ENCODE measurements around the gene CACHD1. TPM values are rescaled to one million over a fixed set of nuclear protein-coding genes. Genes with fewer than 3 reads are reported as not detected.

Gene CACHD1
- under 1 TPM; 0.36 TPM for total RNA-seq

DNA sequence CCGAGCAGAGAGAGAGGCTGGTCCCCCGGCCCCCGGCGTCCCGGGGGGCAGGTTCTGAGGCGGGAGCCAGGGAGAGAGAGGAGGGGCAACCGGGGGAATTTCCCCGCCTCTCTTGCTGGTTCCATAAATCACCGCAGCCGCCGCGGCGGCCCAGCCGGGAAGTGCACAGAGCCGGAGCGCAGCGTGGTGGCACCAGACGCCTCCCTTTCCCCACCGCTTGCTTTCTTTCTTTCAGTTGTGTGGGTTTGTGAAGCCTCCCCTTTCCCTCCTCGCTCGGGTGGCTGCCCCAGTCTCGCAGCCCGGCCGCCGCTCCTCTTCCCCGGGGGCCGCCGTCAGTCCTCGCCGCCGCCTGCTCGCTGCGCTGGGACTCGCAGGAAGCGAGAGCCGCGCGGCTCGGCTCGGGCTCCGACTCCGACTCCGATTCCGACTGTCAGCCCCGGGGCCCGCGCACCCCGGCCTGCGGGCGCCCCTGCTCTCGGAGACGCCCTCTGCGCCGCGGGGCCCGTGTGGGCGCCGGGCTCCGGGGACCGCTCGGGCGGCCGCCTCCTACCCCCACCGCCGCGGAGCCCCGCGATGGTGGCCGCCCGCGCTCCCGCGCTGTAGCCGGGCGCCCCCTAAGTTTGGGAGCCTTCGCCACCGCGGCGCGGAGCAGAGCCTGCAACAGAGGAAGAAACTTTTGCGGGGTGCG is at the start of gene CACHD1:
CACHD1 (plus strand) TSS at position 153 of the 688 bp plus-strand sequence. CDS start 616 bp downstream, outside the sequence.
- ChIA-PET POLR2A (no interaction called here), CTCF (no interaction called here)

GRCh38 chr1:64421377-64421776 is 48.6 kb upstream of the CACHD1 start:
- ChIA-PET CTCF (no interaction called here), POLR2A (no interaction called here)

GRCh38 chr1:64423526-64423925 is 46.4 kb upstream of the CACHD1 start:
- CTCF ChIA-PET, result no interaction called here
- POLR2A ChIA-PET, result no interaction called here

- CTCF ChIA-PET, result no interaction called here
- POLR2A ChIA-PET, result no interaction called here
These were observed 45.5 kb upstream of the CACHD1 start for GRCh38 chr1:64424412-64424811.

GRCh38 chr1:64425521-64425920 is 44.4 kb upstream of the CACHD1 start:
- POLR2A ChIA-PET, result no interaction called here

DNA sequence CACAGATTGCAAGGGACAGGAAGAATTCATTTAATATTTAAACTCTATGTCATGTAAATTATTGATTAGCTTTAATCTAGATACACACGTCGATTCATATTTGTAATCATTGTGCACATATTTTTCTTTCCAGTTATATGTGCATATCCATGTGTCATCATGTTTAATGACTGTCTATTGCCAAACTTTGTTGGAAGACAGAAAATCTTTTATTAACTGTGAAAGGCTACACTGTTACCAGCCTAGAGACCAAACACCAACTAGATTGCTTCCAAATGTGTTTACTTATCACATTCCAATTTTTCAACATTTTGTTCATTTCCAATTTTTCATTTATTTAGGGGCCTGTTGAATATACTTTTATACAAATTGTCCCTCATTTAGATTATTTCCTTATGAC is 43.2 kb upstream of the CACHD1 start:
- CTCF ChIA-PET, result no interaction called here
- POLR2A ChIA-PET, result no interaction called here

More at GRCh38 chr1:64425521-64425920, 44.4 kb upstream of the CACHD1 start:
- CTCF ChIA-PET, result no interaction called here

- CTCF ChIA-PET, result no interaction called here
These were observed 42.0 kb upstream of the CACHD1 start for GRCh38 chr1:64427879-64428278.

GRCh38 chr1:64433308-64433707 is 36.6 kb upstream of the CACHD1 start:
- ChIA-PET POLR2A (no interaction called here), CTCF (interaction anchor here (0.5 kb wide), 1 partner anchor 10 kb away, joined by 3 read pairs; no protein-coding TSS in a partner anchor)

More at GRCh38 chr1:64427879-64428278, 42.0 kb upstream of the CACHD1 start:
- POLR2A ChIA-PET, result no interaction called here

- CTCF ChIA-PET, result no interaction called here
These were observed 36.2 kb upstream of the CACHD1 start for GRCh38 chr1:64433747-64434146.

DNA sequence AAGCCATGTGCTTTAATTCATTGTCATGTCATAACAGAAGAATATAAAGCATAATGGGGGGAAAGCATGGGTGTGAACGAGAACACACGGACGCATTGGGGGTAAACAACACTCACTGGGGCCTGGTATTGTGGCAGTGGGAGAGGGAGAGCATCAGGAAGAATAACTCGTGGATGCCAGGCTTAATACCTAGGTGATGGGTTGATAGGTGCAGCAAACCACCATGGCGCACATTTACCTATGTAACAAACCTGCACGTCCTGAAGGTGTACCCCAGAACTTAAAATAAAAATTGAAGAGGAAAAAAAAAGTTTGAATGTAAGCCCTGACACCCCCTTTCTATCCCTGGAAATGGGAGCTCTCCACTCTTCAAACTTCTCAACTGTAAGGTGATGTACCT is 34.9 kb upstream of the CACHD1 start:
- ChIA-PET CTCF (no interaction called here), POLR2A (no interaction called here)

More at GRCh38 chr1:64433747-64434146, 36.2 kb upstream of the CACHD1 start:
- POLR2A ChIA-PET, result no interaction called here

DNA sequence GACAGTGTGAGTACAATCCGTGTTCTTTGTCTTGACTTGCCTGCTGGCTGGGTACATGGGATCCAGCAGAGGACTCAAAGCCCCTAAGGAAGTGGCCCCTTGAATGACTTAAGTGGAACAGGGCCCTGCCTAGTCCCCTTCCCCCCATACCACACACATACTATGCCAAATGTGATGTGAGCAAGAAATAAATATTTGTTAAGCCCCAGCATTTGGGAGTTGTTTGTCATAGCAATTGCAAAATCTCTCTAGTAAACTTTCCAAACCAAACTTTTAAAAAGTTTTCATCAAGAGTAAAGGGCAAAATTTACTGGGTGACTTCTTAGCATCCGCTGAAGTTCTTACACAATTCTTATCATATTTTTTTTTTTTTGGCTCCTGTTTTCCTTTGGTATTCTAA is 32.5 kb upstream of the CACHD1 start:
- ChIA-PET POLR2A (no interaction called here), CTCF (no interaction called here)

GRCh38 chr1:64440183-64440826 is 29.6 kb upstream of the CACHD1 start:
- ChIA-PET POLR2A (no interaction called here), CTCF (no interaction called here)

DNA sequence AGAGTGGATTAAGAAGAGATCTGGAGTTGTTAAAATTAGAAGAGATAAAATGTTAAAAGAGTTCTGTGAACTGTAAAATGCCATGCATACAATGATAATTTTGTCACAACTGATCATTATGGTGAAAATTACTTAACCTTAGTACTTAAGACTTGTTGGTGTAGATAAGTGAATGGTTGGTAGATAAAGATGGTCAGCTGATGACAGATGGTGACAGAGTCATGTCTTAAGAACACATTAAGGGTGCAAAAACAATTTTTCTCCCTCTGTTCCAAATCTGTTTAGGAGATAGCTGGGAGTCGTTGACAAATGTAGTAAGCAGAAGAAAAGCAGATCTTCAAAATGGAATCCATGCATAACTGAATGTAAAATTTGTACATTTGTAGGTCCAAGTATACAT is 18.5 kb upstream of the CACHD1 start:
- ChIA-PET CTCF (no interaction called here), POLR2A (no interaction called here)

DNA sequence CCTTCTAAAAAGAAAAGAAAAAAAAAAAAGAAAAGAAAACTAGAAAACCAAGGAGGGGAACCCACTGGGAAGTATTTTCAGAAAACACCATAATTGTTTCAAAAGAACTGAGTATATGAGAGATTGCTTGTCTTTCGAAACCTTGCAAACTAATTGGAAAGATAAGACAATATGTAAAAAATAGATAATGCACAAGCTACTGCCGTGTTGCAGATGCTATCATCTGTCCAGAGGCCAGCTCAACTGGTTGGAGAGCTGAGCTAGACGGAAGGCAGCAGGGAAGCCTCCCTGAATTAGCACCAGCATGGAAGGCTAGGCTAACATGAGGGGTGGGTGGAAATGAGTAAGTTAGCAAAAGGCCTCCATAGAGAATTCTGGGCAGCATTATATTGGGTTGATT is 16.2 kb upstream of the CACHD1 start:
- POLR2A ChIA-PET, result no interaction called here
- CTCF ChIA-PET, result no interaction called here

- ChIA-PET CTCF (no interaction called here), POLR2A (no interaction called here)
These were observed 11.0 kb upstream of the CACHD1 start for GRCh38 chr1:64458915-64459314.

GRCh38 chr1:64459743-64460142 is 10.2 kb upstream of the CACHD1 start:
- POLR2A ChIA-PET, result no interaction called here
- CTCF ChIA-PET, result no interaction called here

- CTCF ChIA-PET, result no interaction called here
- POLR2A ChIA-PET, result no interaction called here
These were observed 3.9 kb upstream of the CACHD1 start for GRCh38 chr1:64466033-64466432.

- ChIA-PET CTCF (no interaction called here), POLR2A (no interaction called here)
These were observed 583 bp upstream of the CACHD1 start for GRCh38 chr1:64469116-64469976.

- ChIA-PET CTCF (no interaction called here), POLR2A (no interaction called here)
These were observed 812 bp downstream of the CACHD1 start for GRCh38 chr1:64470665-64471217.

DNA sequence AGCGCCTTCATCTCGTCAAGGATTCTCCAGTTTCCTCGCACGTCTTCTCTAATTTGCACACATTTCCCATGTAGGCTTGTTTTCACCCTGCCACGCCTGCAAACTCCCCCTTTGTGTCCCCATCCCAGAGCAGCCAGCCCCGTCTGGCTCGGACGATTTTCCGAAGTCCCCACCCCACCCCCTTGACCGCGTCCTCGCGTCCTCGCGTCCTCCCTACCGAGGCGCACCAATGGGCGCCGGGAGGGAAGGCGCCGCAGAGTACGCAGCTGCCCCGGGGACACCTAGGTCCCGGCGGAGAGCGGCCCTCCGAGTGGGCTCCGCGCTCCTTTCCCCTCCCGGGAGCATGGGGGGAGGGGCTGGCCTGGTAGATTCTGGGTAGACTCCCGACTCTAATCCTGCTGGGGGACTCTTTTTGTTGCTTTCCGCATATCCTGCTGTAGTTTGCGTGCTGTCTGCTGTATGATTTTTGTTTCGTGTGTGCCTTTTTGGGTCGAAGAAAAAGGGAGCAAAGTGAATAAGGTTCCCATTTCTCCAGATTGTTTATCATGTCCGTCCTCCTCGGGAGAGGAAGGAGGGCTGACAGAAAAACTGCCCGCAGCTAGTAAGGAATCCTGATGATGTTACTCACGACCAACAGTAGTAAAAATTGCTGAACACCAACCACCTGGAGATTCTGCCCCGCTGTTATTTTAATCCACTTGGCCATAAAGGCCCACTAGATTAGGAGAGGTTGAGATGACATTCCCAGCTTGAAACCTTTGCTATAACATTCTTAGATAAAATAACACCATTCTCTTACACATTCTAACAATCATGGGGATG is 1.5 kb downstream of the CACHD1 start:
- CTCF ChIA-PET, result no interaction called here
- POLR2A ChIA-PET, result no interaction called here
